HepG2 (cell line): ENCODE data around the gene PLEKHH1. TPM values are rescaled to one million over a fixed set of nuclear protein-coding genes. Genes with fewer than 3 reads are reported as not detected.

Source experiments
- ATAC-seq: fragments of 200-7000 bp; cut with Tn5 transposase; 3 replicates; pipeline ENCODE4 v1.9.1; 2020; ENCODE audit warnings: mild to moderate bottlenecking, moderate library complexity
- Bru-seq: library from RNA; stranded (reverse); fragments of 400-500 nt; gene quantifications from one replicate; lab custom pipeline; 2021; lab: Mats Ljungman, UMichigan
- BruChase-seq, 2 experiments: library from RNA; stranded (reverse); fragments of 400-500 nt; gene quantifications; one replicate each; lab custom pipeline; 2021; lab: Mats Ljungman, UMichigan
- BruUV-seq: library from RNA; stranded (reverse); fragments of 400-500 nt; replicated peaks from 2 replicates; lab custom pipeline; 2021; lab: Mats Ljungman, UMichigan
- CTCF ChIA-PET: fragments of 300-600 bp; formaldehyde crosslinking; extraction: SDS; loops from one replicate; lab custom pipeline; 2021; ENCODE audit warnings: low total read pairs, inconsistent platforms, low intra/inter-chr PET ratio; lab: Yijun Ruan, JAX
- POLR2A ChIA-PET: fragments of 350-600 bp; sonication (Branson Sonifier 250); formaldehyde crosslinking; loops from one replicate; lab custom pipeline; 2020; ENCODE audit warnings: antibody characterized with exemption, inconsistent platforms; lab: Yijun Ruan, JAX
- DNase-seq: peaks from one replicate; pipeline ENCODE4 v3.0.0-alpha.2; 2015; ENCODE audit warnings: low spot score
- FAIRE-seq: peaks from 3 replicates; lab custom pipeline; 2011; peaks lifted over from hg19 to GRCh38; lab: Jason Lieb, UNC
- H2AFZ ChIP-seq: one replicate; pipeline ENCODE4 v1.6.1; 2011; ENCODE audit warnings: low read length, inconsistent platforms
- H3K27ac ChIP-seq: fragments of 300-600 bp; 3 replicates; pipeline ENCODE4 v1.8.0; 2011; ENCODE audit warnings: mixed run types, mild to moderate bottlenecking, mixed read lengths, low read length, inconsistent platforms; ENCODE audit not compliant: insufficient read depth; ENCODE audit errors: extremely low read length
- H3K27me3 ChIP-seq, 2 experiments: fragments of 200-600 bp in 1 of 2; 2 replicates in 1 of 2; 3 replicates in 1 of 2; pipeline versions ENCODE4 v1.6.0 to v1.8.0; 2011; ENCODE audit warnings: low read length in 2 of 2, mild to moderate bottlenecking in 2 of 2, moderate library complexity in 2 of 2, inconsistent platforms in 1 of 2; ENCODE audit not compliant: insufficient read depth in 2 of 2, control insufficient read depth in 1 of 2
- H3K36me3 ChIP-seq, 2 experiments: fragments of 200-600 bp in 1 of 2; replicated peaks in 1 of 2; 2 replicates in 1 of 2; 3 replicates in 1 of 2; pipeline versions ENCODE4 v1.5.1 to v1.8.0; 2011; ENCODE audit warnings: low read length in 2 of 2, inconsistent platforms in 1 of 2; ENCODE audit not compliant: insufficient read depth in 2 of 2, control insufficient read depth in 1 of 2
- H3K4me1 ChIP-seq: 2 replicates; pipeline ENCODE4 v1.5.1; 2012; ENCODE audit warnings: low read length, inconsistent platforms; ENCODE audit not compliant: insufficient read depth
- H3K4me2 ChIP-seq: 2 replicates; pipeline ENCODE4 v1.6.0; 2011; ENCODE audit warnings: low read depth, low read length, inconsistent platforms
- H3K4me3 ChIP-seq, 3 experiments: fragments of 200-600 bp in 1 of 3; sonication (generic), shearing (Covaris generic) in 1 of 3; replicated peaks in 1 of 3; 2 replicates each; pipeline ENCODE4 v1.5.1; 2011 to 2016; ENCODE audit warnings: low read length in 3 of 3, inconsistent platforms in 2 of 3, low read depth in 2 of 3, mild to moderate bottlenecking in 2 of 3, control low read depth in 1 of 3, mixed read lengths in 1 of 3; ENCODE audit not compliant: insufficient read depth in 1 of 3
- H3K79me2 ChIP-seq: one replicate; pipeline ENCODE4 v1.6.1; 2011; ENCODE audit warnings: low read length, inconsistent platforms; ENCODE audit not compliant: insufficient read depth
- H3K9ac ChIP-seq: 2 replicates; pipeline ENCODE4 v1.6.0; 2011; ENCODE audit warnings: mild to moderate bottlenecking, low read depth, low read length, inconsistent platforms; ENCODE audit not compliant: insufficient read depth
- H3K9me3 ChIP-seq: 2 replicates; pipeline ENCODE4 v1.5.1; 2012; ENCODE audit warnings: mild to moderate bottlenecking, low read length
- H4K20me1 ChIP-seq: 2 replicates; pipeline ENCODE4 v1.6.0; 2011; ENCODE audit warnings: inconsistent platforms, mild to moderate bottlenecking, low read length, moderate library complexity; ENCODE audit not compliant: insufficient read depth
- CAMTA2 ChIP-seq: sonication (generic); formaldehyde crosslinking; IDR thresholded peaks from 2 replicates; pipeline ENCODE4 v1.4.0; 2020; ENCODE audit warnings: mild to moderate bottlenecking, missing genetic modification reagents, borderline replicate concordance
- POGZ ChIP-seq: sonication (generic); formaldehyde crosslinking; IDR thresholded peaks from 2 replicates; pipeline ENCODE4 v1.4.0; 2020; ENCODE audit warnings: mild to moderate bottlenecking, missing genetic modification reagents
- SMAD1 ChIP-seq: sonication (generic); formaldehyde crosslinking; IDR thresholded peaks from 2 replicates; pipeline ENCODE4 v1.4.0; 2020; ENCODE audit warnings: missing genetic modification reagents, low read depth, mild to moderate bottlenecking, borderline replicate concordance
- SRY ChIP-seq: sonication (generic); formaldehyde crosslinking; IDR thresholded peaks from 2 replicates; pipeline ENCODE4 v1.8.0; 2022; ENCODE audit warnings: mild to moderate bottlenecking, missing genetic modification reagents
- TGIF2 ChIP-seq: IDR thresholded peaks from 2 replicates; pipeline ENCODE4 v1.6.1; 2016; ENCODE audit warnings: control low read depth, missing compliant biosample characterization
- ZNF451 ChIP-seq: sonication (generic); formaldehyde crosslinking; IDR thresholded peaks from 2 replicates; pipeline ENCODE4 v1.5.0; 2020; ENCODE audit warnings: mild to moderate bottlenecking, missing genetic modification reagents
- ZNF484 ChIP-seq: sonication (generic); formaldehyde crosslinking; IDR thresholded peaks from 2 replicates; pipeline ENCODE4 v1.5.1; 2020; ENCODE audit warnings: mild to moderate bottlenecking, low read depth, missing genetic modification reagents, borderline replicate concordance
- ZNF598 ChIP-seq: sonication (generic); formaldehyde crosslinking; IDR thresholded peaks from 2 replicates; pipeline ENCODE4 v1.5.1; 2020; ENCODE audit warnings: mild to moderate bottlenecking, missing genetic modification reagents, borderline replicate concordance
- WGBS: methylation state at CpG from one replicate; pipeline ENCODE4 v1.1.6; 2017; ENCODE audit warnings: low lambda C conversion rate; 5-methylcytosine and 5-hydroxymethylcytosine counted together
- in situ Hi-C: cut with HindIII; loops from 2 replicates; pipeline ENCODE4 v1.10.0; 2017; ENCODE audit warnings: low pct_unique_long_range_greater_than_20kb; ENCODE audit not compliant: extremely low pct_ligation_motif_present
- intact Hi-C: fragments of 100-400 bp; cut with micrococcal nuclease; formaldehyde crosslinking; loops from one replicate; pipeline ENCODE4 v1.10.0; 2022; ENCODE audit not compliant: unreplicated experiment
- long read RNA-seq, 2 experiments: library from RNA in 1 of 2; library from polyadenylated mRNA in 1 of 2; stranded (forward) in 1 of 2; unstranded in 1 of 2; transcript quantifications; one replicate each; pipeline ENCODE4 v2.0.0, GENCODE V29; 2019 to 2022
- polyA minus RNA-seq, 3 experiments: library from RNA; depleted of rRNA, polyadenylated mRNA; stranded (reverse); fragments of >200 nt; gene quantifications; 2 replicates each; pipeline ENCODE4 v1.2.3, GENCODE V29; 2011; ENCODE audit warnings: low replicate concordance in 1 of 3
- polyA plus RNA-seq, 8 experiments: library from polyadenylated mRNA; depleted of rRNA in 3 of 8; stranded (reverse) in 7 of 8; unstranded in 1 of 8; fragments of >200 nt; fragmentation: Illumina TruSeq in 4 of 8; extraction: Trizol in 4 of 8; gene quantifications; 2 replicates each; pipeline versions ENCODE4 v1.2.1 to v1.2.3, GENCODE V29; 2011 to 2016; ENCODE audit warnings: low read depth in 4 of 8, missing spikeins in 1 of 8, mixed read lengths in 1 of 8; ENCODE audit not compliant: insufficient read depth in 1 of 8
- total RNA-seq, 5 experiments: library from RNA; depleted of rRNA; stranded (reverse); fragments of >200 nt; fragmentation: Illumina TruSeq; extraction: Trizol; gene quantifications; 2 replicates each; pipeline ENCODE4 v1.2.3, GENCODE V29; 2016; ENCODE audit warnings: low read depth in 1 of 5
- TF ChIP-seq, protein P1 (sequence below): IDR thresholded peaks from 2 replicates; pipeline ENCODE4 v1.6.1; 2016; ENCODE audit warnings: low read depth, control low read depth
- TF ChIP-seq, protein P2 (sequence below): sonication (generic); formaldehyde crosslinking; IDR thresholded peaks from 2 replicates; pipeline ENCODE4 v1.4.0; 2020; ENCODE audit warnings: missing genetic modification reagents

PLEKHH1 gene
- total RNA-seq (2016; rRNA removed; fragmentation: Illumina TruSeq; extraction: Trizol) (4.8 and 8.6 TPM in 2 replicates), polyA plus RNA-seq (2011; rRNA removed) (15.4 and 15.8 TPM in 2 replicates), polyA minus RNA-seq (2011; rRNA and poly(A)+ RNA removed; ENCODE audit: low replicate concordance) (14.0 and 15.2 TPM in 2 replicates), Bru-seq, nascent RNA (percentile 53 among the genes with signal in this experiment), BruChase-seq, experiment 1, labeled RNA remaining after a 6-hour chase (percentile 63 among the genes with signal in this experiment), BruChase-seq, experiment 2, labeled RNA remaining after a 2-hour chase (percentile 54 among the genes with signal in this experiment)
- 3.3 and 4.8 TPM in 2 replicates for total RNA-seq (2016; cell fraction: cytosol; rRNA removed; fragmentation: Illumina TruSeq; extraction: Trizol; ENCODE audit: low read depth)
- total RNA-seq (2016; cell fraction: insoluble cytoplasmic fraction; rRNA removed; fragmentation: Illumina TruSeq; extraction: Trizol): 4.6 and 7.6 TPM in 2 replicates
- 3.6 and 3.9 TPM in 2 replicates for total RNA-seq (2016; cell fraction: membrane; rRNA removed; fragmentation: Illumina TruSeq; extraction: Trizol)
- 12.0 and 12.8 TPM in 2 replicates for total RNA-seq (2016; cell fraction: nucleus; rRNA removed; fragmentation: Illumina TruSeq; extraction: Trizol)
- 5.2 and 5.8 TPM in 2 replicates for polyA plus RNA-seq (2011; cell fraction: cytosol; rRNA removed)
- polyA plus RNA-seq (2011; cell fraction: nucleus; rRNA removed): 49.9 and 50.8 TPM in 2 replicates
- 7.8 and 9.0 TPM in 2 replicates for polyA plus RNA-seq (2012)
- 0.53 and 0.76 TPM in 2 replicates for polyA plus RNA-seq (2016; cell fraction: cytosol; fragmentation: Illumina TruSeq; extraction: Trizol; ENCODE audit: low read depth)
- polyA plus RNA-seq (2016; cell fraction: insoluble cytoplasmic fraction; fragmentation: Illumina TruSeq; extraction: Trizol; ENCODE audit: low read depth): 4.0 and 7.4 TPM in 2 replicates
- 1.5 TPM in 2 replicates for polyA plus RNA-seq (2016; cell fraction: membrane; fragmentation: Illumina TruSeq; extraction: Trizol; ENCODE audit: low read depth)
- 35.8 and 36.7 TPM in 2 replicates for polyA plus RNA-seq (2016; cell fraction: nucleus; fragmentation: Illumina TruSeq; extraction: Trizol; ENCODE audit: insufficient read depth, low read depth)
- polyA minus RNA-seq (2011; cell fraction: cytosol; rRNA and poly(A)+ RNA removed): 4.4 and 6.2 TPM in 2 replicates
- 22.7 and 29.6 TPM in 2 replicates for polyA minus RNA-seq (2011; cell fraction: nucleus; rRNA and poly(A)+ RNA removed)
- long read RNA-seq, experiment 1: 0 reads
- long read RNA-seq, experiment 2, full-length matches to known transcripts: 1 of 7 reads
- long read RNA-seq, experiment 2, partial matches to known transcripts: 2 of 7 reads
- long read RNA-seq, experiment 2, other reads (novel, unspliced or antisense): 4 of 7 reads

DNA sequence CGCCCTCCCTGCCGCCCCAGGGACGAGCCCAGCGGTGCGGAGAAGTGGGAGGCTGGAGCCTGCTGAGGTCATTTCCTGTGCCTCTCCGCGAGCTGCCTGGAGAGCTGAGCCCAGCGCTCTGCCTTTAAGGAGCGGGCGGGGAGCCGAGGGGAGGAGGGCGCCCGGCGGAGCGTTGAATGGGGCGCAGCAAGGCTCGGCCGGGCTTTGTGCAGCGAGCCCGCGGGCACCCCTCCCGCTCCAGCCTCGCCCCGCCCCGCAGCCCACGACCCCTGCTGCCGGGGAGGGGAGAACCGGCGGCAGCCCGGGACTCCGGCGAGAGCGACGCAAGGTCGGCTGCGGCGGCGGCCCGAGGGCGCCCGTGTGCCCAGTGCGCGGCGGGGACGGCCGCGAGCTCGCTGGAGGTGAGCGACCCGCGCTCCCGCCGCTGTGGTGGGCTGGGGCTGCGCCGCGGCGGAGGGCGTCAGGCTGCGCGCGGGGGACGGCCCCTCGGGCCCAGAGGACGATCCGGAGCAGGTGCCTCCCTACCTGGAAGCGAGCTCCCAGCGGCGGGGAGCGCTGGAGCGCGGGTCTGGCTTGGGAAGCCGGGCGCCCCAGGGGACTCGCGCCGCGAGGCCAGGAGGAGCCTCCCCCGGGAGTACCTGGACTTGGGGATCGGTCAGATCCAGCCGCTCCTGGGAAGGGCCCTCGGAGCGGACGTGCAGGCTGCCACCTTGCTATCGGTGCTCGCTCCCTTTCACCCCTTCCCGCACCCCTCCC lies at the start of gene PLEKHH1:
PLEKHH1 (plus strand) TSS at position 293 of the 756 bp plus-strand sequence. CDS start 8,578 bp downstream, outside the sequence.
- ChIA-PET CTCF (no interaction called here), POLR2A (interaction anchor here (1.0 to 1.5 kb wide), 4 partner anchors 25 to 133 kb away, joined by 3 to 4 read pairs (median 4); no protein-coding TSS in a partner anchor)
- Histone ChIP-seq H2AFZ (no peak within 1 kb of the TSS), H3K4me1 (peaks cover 25% of the 10 kb centered on the region), H3K27me3 (peaks cover 0 to 18% of the 10 kb centered on the region in 2 experiments; a peak in 2 of 5 replicates), H4K20me1 (no peaks in the 10 kb centered on the region), H3K9me3 (no peaks in the 10 kb centered on the region), H3K4me3 (peak within 1 kb of the TSS; percentile 73 to 84 (median 82)), H3K27ac (peak within 1 kb of the TSS; percentile 16), H3K36me3 (no peaks in the 10 kb centered on the region), H3K4me2 (peak within 1 kb of the TSS; percentile 82), H3K79me2 (no peaks in the 10 kb centered on the region), H3K9ac (peak within 1 kb of the TSS; percentile 71)
- no TSS peak for BruUV-seq
- WGBS: 2% methylated on average over 21 of the region's 86 CpGs
- in situ Hi-C loops (no loop called here), intact Hi-C loops (no loop called here)
- ATAC-seq (peak; percentile 90), DNase-seq (peak; percentile 49), FAIRE-seq (no peak)
- TF ChIP-seq, protein P1, sequence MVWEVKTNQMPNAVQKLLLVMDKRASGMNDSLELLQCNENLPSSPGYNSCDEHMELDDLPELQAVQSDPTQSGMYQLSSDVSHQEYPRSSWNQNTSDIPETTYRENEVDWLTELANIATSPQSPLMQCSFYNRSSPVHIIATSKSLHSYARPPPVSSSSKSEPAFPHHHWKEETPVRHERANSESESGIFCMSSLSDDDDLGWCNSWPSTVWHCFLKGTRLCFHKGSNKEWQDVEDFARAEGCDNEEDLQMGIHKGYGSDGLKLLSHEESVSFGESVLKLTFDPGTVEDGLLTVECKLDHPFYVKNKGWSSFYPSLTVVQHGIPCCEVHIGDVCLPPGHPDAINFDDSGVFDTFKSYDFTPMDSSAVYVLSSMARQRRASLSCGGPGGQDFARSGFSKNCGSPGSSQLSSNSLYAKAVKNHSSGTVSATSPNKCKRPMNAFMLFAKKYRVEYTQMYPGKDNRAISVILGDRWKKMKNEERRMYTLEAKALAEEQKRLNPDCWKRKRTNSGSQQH: peak; percentile 49; the same call in 1 of the 2 replicates
- TF ChIP-seq CAMTA2 (CRISPR knock-in tag) (no peak), ZNF484 (CRISPR knock-in tag) (no peak), SMAD1 (CRISPR knock-in tag) (0 out of 2 replicates have a peak, but pooled peaks have one; percentile 44), ZNF598 (no peak), POGZ (CRISPR knock-in tag) (peak; percentile 45; the same call in 1 of the 2 replicates), ZNF451 (peak; percentile 86), SRY (CRISPR knock-in tag) (peak; percentile 29; the same call in 1 of the 2 replicates), TGIF2 (CRISPR knock-in tag) (0 out of 2 replicates have a peak, but pooled peaks have one; percentile 14)
- TF ChIP-seq, protein P2, sequence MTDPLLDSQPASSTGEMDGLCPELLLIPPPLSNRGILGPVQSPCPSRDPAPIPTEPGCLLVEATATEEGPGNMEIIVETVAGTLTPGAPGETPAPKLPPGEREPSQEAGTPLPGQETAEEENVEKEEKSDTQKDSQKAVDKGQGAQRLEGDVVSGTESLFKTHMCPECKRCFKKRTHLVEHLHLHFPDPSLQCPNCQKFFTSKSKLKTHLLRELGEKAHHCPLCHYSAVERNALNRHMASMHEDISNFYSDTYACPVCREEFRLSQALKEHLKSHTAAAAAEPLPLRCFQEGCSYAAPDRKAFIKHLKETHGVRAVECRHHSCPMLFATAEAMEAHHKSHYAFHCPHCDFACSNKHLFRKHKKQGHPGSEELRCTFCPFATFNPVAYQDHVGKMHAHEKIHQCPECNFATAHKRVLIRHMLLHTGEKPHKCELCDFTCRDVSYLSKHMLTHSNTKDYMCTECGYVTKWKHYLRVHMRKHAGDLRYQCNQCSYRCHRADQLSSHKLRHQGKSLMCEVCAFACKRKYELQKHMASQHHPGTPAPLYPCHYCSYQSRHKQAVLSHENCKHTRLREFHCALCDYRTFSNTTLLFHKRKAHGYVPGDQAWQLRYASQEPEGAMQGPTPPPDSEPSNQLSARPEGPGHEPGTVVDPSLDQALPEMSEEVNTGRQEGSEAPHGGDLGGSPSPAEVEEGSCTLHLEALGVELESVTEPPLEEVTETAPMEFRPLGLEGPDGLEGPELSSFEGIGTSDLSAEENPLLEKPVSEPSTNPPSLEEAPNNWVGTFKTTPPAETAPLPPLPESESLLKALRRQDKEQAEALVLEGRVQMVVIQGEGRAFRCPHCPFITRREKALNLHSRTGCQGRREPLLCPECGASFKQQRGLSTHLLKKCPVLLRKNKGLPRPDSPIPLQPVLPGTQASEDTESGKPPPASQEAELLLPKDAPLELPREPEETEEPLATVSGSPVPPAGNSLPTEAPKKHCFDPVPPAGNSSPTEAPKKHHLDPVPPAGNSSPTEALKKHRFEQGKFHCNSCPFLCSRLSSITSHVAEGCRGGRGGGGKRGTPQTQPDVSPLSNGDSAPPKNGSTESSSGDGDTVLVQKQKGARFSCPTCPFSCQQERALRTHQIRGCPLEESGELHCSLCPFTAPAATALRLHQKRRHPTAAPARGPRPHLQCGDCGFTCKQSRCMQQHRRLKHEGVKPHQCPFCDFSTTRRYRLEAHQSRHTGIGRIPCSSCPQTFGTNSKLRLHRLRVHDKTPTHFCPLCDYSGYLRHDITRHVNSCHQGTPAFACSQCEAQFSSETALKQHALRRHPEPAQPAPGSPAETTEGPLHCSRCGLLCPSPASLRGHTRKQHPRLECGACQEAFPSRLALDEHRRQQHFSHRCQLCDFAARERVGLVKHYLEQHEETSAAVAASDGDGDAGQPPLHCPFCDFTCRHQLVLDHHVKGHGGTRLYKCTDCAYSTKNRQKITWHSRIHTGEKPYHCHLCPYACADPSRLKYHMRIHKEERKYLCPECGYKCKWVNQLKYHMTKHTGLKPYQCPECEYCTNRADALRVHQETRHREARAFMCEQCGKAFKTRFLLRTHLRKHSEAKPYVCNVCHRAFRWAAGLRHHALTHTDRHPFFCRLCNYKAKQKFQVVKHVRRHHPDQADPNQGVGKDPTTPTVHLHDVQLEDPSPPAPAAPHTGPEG (CRISPR knock-in tag): peak; percentile 76; the same call in 1 of the 2 replicates
